ENCODE data around the gene FBXL22. TPM values are rescaled to one million over a fixed set of nuclear protein-coding genes. Genes with fewer than 3 reads are reported as not detected.

The FBXL22 gene
- total RNA-seq, 2 donors from 2014 or later: 12.5 to 39.6 TPM

- Histone ChIP-seq H3K27me3 (replicated peaks; ENCODE audit: insufficient read depth) (no peaks in the 10 kb centered on the region), H3K36me3 (peaks cover 0 to 6% of the 10 kb centered on the region in 2 donors), H3K4me1 (replicated peaks) (no peaks in the 10 kb centered on the region), H3K9me3 (no peaks in the 10 kb centered on the region), H3K4me3 (no peak overlapping the region), H3K27ac (no peak overlapping the region)
- 31% methylated on average over 3 of the region's 3 CpGs for WGBS
- TF ChIP-seq POLR2A (IDR thresholded peaks at IDR 0.05) (no peak), CTCF (IDR thresholded peaks at IDR 0.05) (no peak), POLR2AphosphoS5 (IDR thresholded peaks at IDR 0.05) (no peak)
- no peak for DNase-seq (ENCODE audit: low spot score)
- intact Hi-C loops (cut with DNase I): no loop called here
Measured at GRCh38 chr15:63564093-63564492, 33.1 kb upstream of the FBXL22 start.

- no peak overlapping the region for H3K27ac ChIP-seq
- 73% methylated on average over 2 of the region's 2 CpGs for WGBS
- peaks cover 0 to 6% of the 10 kb centered on the region in 2 donors for H3K36me3 ChIP-seq
- no peaks in the 10 kb centered on the region for H3K9me3 ChIP-seq
- no peak for DNase-seq (ENCODE audit: low spot score)
- no peak for TF ChIP-seq CTCF (IDR thresholded peaks at IDR 0.05)
- no peak for TF ChIP-seq POLR2AphosphoS5 (IDR thresholded peaks at IDR 0.05)
- no peak for TF ChIP-seq POLR2A (IDR thresholded peaks at IDR 0.05)
- H3K4me3 ChIP-seq: no peak overlapping the region
- H3K4me1 ChIP-seq (replicated peaks): no peaks in the 10 kb centered on the region
- intact Hi-C loops (cut with DNase I): no loop called here
- H3K27me3 ChIP-seq (replicated peaks; ENCODE audit: insufficient read depth): no peaks in the 10 kb centered on the region
Measured at GRCh38 chr15:63565536-63566186, 31.5 kb upstream of the FBXL22 start.

- H3K4me3 ChIP-seq: no peak overlapping the region
- no peaks in the 10 kb centered on the region for H3K36me3 ChIP-seq
- no peaks in the 10 kb centered on the region for H3K27me3 ChIP-seq (replicated peaks; ENCODE audit: insufficient read depth)
- TF ChIP-seq POLR2AphosphoS5 (IDR thresholded peaks at IDR 0.05) (no peak), CTCF (IDR thresholded peaks at IDR 0.05) (no peak), POLR2A (IDR thresholded peaks at IDR 0.05) (no peak)
- WGBS: 89% methylated on average over 7 of the region's 7 CpGs
- intact Hi-C loops (cut with DNase I): no loop called here
- no peak for DNase-seq (ENCODE audit: low spot score)
- no peaks in the 10 kb centered on the region for H3K4me1 ChIP-seq (replicated peaks)
- no peaks in the 10 kb centered on the region for H3K9me3 ChIP-seq
- no peak overlapping the region for H3K27ac ChIP-seq
Measured at GRCh38 chr15:63572749-63573464, 24.3 kb upstream of the FBXL22 start.

DNA sequence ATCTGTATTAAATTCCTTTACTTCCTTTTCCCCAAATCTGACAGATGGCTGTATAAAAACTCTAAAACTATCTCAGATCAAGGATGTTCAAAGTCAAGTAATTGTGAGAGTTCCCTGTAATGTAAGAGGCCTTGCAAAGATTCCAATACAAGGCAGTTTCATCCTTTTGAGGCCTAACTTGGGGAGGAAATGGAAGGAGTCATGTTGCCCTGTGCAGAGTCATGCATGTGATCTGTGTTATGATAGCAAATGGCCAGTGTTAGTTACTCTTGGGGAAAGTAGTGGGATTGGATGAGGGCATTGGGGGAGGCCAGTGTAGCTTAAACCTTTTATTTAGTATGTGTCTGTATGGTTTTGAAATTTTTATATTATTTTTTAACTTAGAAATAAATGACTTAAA, 23.7 kb upstream of the FBXL22 start:
- intact Hi-C loops (cut with DNase I): no loop called here
- H3K4me1 ChIP-seq (replicated peaks): no peaks in the 10 kb centered on the region
- H3K36me3 ChIP-seq: no peaks in the 10 kb centered on the region

More for the DNA sequence above, 23.7 kb upstream of the FBXL22 start:
- no peak for DNase-seq (ENCODE audit: low spot score)
- Histone ChIP-seq H3K9me3 (no peaks in the 10 kb centered on the region), H3K27ac (no peak overlapping the region), H3K27me3 (replicated peaks; ENCODE audit: insufficient read depth) (no peaks in the 10 kb centered on the region), H3K4me3 (no peak overlapping the region)
- no peak for TF ChIP-seq CTCF (IDR thresholded peaks at IDR 0.05)
- TF ChIP-seq POLR2AphosphoS5 (IDR thresholded peaks at IDR 0.05): no peak
- no peak for TF ChIP-seq POLR2A (IDR thresholded peaks at IDR 0.05)

Data from prostate gland (tissue), 2 donors.